H1 (cell line): ENCODE measurements around the gene SLC39A11. TPM values are rescaled to one million over a fixed set of nuclear protein-coding genes. Genes with fewer than 3 reads are reported as not detected.

Experiments used
- CTCF ChIA-PET: fragments of 300-600 bp; sonication (Branson Sonifier 250); formaldehyde crosslinking; loops from one replicate; lab custom pipeline; 2021; ENCODE audit not compliant: partially characterized antibody; lab: Charles Lee
- POLR2A ChIA-PET: fragments of 300-600 bp; sonication (Branson Sonifier 250); formaldehyde crosslinking; loops from one replicate; lab custom pipeline; 2021; ENCODE audit warnings: inconsistent platforms; ENCODE audit not compliant: partially characterized antibody; lab: Charles Lee
- DNase-seq, 2 experiments: peaks; one replicate each; pipeline versions ENCODE4 v3.0.0 to v3.0.0-alpha.2; 2010 to 2022; ENCODE audit warnings: low spot score in 2 of 2, low read depth in 1 of 2, mixed read lengths in 1 of 2
- FAIRE-seq: peaks from 2 replicates; lab custom pipeline; 2011; peaks lifted over from hg19 to GRCh38; lab: Jason Lieb, UNC
- H2AFZ ChIP-seq: 2 replicates; pipeline ENCODE4 v1.8.1; 2012; ENCODE audit warnings: low read length, inconsistent platforms
- H2AK5ac ChIP-seq: 2 replicates; pipeline ENCODE4 v1.6.1; 2013; ENCODE audit warnings: low read depth, low read length
- H2BK120ac ChIP-seq: replicated peaks from 2 replicates; pipeline ENCODE3; 2013; ENCODE audit warnings: low read depth, low read length, inconsistent platforms
- H2BK12ac ChIP-seq: 2 replicates; pipeline ENCODE4 v1.6.1; 2013; ENCODE audit warnings: low read depth, low read length
- H2BK15ac ChIP-seq: 2 replicates; pipeline ENCODE4 v1.6.1; 2013; ENCODE audit warnings: low read length
- H2BK20ac ChIP-seq: 2 replicates; pipeline ENCODE4 v1.6.1; 2013; ENCODE audit warnings: low read length
- H2BK5ac ChIP-seq: 2 replicates; pipeline ENCODE4 v1.6.1; 2013; ENCODE audit warnings: low read depth, low read length
- H3K14ac ChIP-seq: 2 replicates; pipeline ENCODE4 v1.6.1; 2013; ENCODE audit warnings: inconsistent platforms; ENCODE audit not compliant: insufficient read length
- H3K18ac ChIP-seq: 2 replicates; pipeline ENCODE4 v1.6.1; 2013; ENCODE audit warnings: low read length; ENCODE audit errors: extremely low read depth
- H3K23ac ChIP-seq: 2 replicates; pipeline ENCODE4 v1.6.1; 2013; ENCODE audit warnings: inconsistent platforms; ENCODE audit not compliant: insufficient read length
- H3K23me2 ChIP-seq: 2 replicates; pipeline ENCODE4 v1.6.1; 2013; ENCODE audit warnings: low read depth, low read length
- H3K27ac ChIP-seq: 2 replicates; pipeline ENCODE4 v1.6.1; 2011; ENCODE audit warnings: low read depth, low read length, inconsistent platforms
- H3K27me3 ChIP-seq, 4 experiments: replicated peaks in 1 of 4; 1 replicate in 1 of 4; 2 replicates in 3 of 4; pipeline versions ENCODE4 v1.6.1 to v1.8.1; 2011 to 2013; ENCODE audit warnings: low read length in 3 of 4, mild to moderate bottlenecking in 3 of 4, inconsistent platforms in 2 of 4, mixed read lengths in 2 of 4, moderate library complexity in 1 of 4; ENCODE audit not compliant: control insufficient read depth in 3 of 4, insufficient read depth in 3 of 4; ENCODE audit errors: extremely low read depth in 1 of 4
- H3K36me3 ChIP-seq, 4 experiments: 2 replicates each; pipeline versions ENCODE4 v1.6.1 to v1.8.1; 2011 to 2013; ENCODE audit warnings: mild to moderate bottlenecking in 4 of 4, low read length in 3 of 4, moderate library complexity in 2 of 4, control low read depth in 1 of 4, inconsistent platforms in 1 of 4; ENCODE audit not compliant: insufficient read depth in 4 of 4, control insufficient read depth in 2 of 4
- H3K4ac ChIP-seq: replicated peaks from 2 replicates; pipeline ENCODE3; 2013; ENCODE audit warnings: low read length, low read depth, mixed read lengths, inconsistent platforms; ENCODE audit not compliant: insufficient read length
- H3K4me1 ChIP-seq, 4 experiments: replicated peaks in 1 of 4; 1 replicate in 1 of 4; 2 replicates in 3 of 4; pipeline versions ENCODE4 v1.6.1 to v1.8.1; 2011 to 2013; ENCODE audit warnings: low read length in 3 of 4, inconsistent platforms in 2 of 4, mixed read lengths in 1 of 4; ENCODE audit not compliant: insufficient read depth in 4 of 4, control insufficient read depth in 3 of 4
- H3K4me2 ChIP-seq, 2 experiments: 2 replicates each; pipeline versions ENCODE4 v1.6.1 to v1.8.1; 2011 to 2013; ENCODE audit warnings: low read depth in 2 of 2, low read length in 2 of 2, control low read depth in 1 of 2, inconsistent platforms in 1 of 2, mild to moderate bottlenecking in 1 of 2; ENCODE audit not compliant: insufficient read depth in 1 of 2
- H3K4me3 ChIP-seq, 4 experiments: fragments of 200-600, 300-600 bp in 1 of 4; sonication (generic), shearing (Covaris generic), sonication (Bioruptor Twin) in 1 of 4; 2 replicates each; pipeline versions ENCODE4 v1.5.1 to v1.8.1; 2011 to 2016; ENCODE audit warnings: low read length in 4 of 4, low read depth in 3 of 4, control low read depth in 2 of 4, inconsistent platforms in 2 of 4, mild to moderate bottlenecking in 2 of 4, mixed read lengths in 1 of 4, moderate library complexity in 1 of 4; ENCODE audit not compliant: insufficient read depth in 2 of 4; ENCODE audit errors: extremely low read depth in 1 of 4
- H3K56ac ChIP-seq: replicated peaks from 2 replicates; pipeline ENCODE3; 2013; ENCODE audit warnings: low read depth, mild to moderate bottlenecking, mixed read lengths, low read length, inconsistent platforms; ENCODE audit not compliant: insufficient read length
- H3K79me1 ChIP-seq: 2 replicates; pipeline ENCODE4 v1.6.1; 2013; ENCODE audit warnings: low read depth, low read length, control low read depth
- H3K79me2 ChIP-seq, 2 experiments: 2 replicates each; pipeline versions ENCODE4 v1.6.1 to v1.8.1; 2012 to 2013; ENCODE audit warnings: low read length in 2 of 2, mild to moderate bottlenecking in 2 of 2, inconsistent platforms in 1 of 2; ENCODE audit not compliant: insufficient read depth in 2 of 2, control insufficient read depth in 1 of 2
- H3K9ac ChIP-seq, 4 experiments: replicated peaks in 1 of 4; 1 replicate in 1 of 4; 2 replicates in 3 of 4; pipeline versions ENCODE4 v1.6.1 to v1.8.1; 2011 to 2013; ENCODE audit warnings: low read depth in 3 of 4, low read length in 3 of 4, control low read depth in 2 of 4, mild to moderate bottlenecking in 2 of 4, moderate library complexity in 2 of 4, inconsistent platforms in 1 of 4; ENCODE audit errors: extremely low read depth in 1 of 4
- H3K9me3 ChIP-seq, 2 experiments: 2 replicates each; pipeline versions ENCODE4 v1.6.1 to v1.8.1; 2012 to 2013; ENCODE audit warnings: mild to moderate bottlenecking in 2 of 2, moderate library complexity in 2 of 2, control low read depth in 1 of 2, inconsistent platforms in 1 of 2, low read depth in 1 of 2, low read length in 1 of 2, mixed read lengths in 1 of 2; ENCODE audit not compliant: insufficient read depth in 2 of 2
- H4K20me1 ChIP-seq, 2 experiments: replicated peaks in 1 of 2; 2 replicates each; pipeline versions ENCODE3 to v1.8.1; 2011 to 2013; ENCODE audit warnings: inconsistent platforms in 2 of 2, low read length in 2 of 2, mild to moderate bottlenecking in 1 of 2; ENCODE audit not compliant: insufficient read depth in 2 of 2, control insufficient read depth in 1 of 2
- H4K5ac ChIP-seq: 2 replicates; pipeline ENCODE4 v1.6.1; 2013; ENCODE audit warnings: low read length, low read depth, mixed read lengths, inconsistent platforms; ENCODE audit not compliant: insufficient read length
- H4K8ac ChIP-seq: 2 replicates; pipeline ENCODE4 v1.8.0; 2013; ENCODE audit warnings: mild to moderate bottlenecking, moderate library complexity, low read length, inconsistent platforms; ENCODE audit not compliant: insufficient read depth; ENCODE audit errors: extremely low read depth
- H4K91ac ChIP-seq: replicated peaks from 2 replicates; pipeline ENCODE3; 2013; ENCODE audit warnings: low read length, mixed read lengths, inconsistent platforms; ENCODE audit not compliant: insufficient read length
- CTCF ChIP-seq, 3 experiments: IDR thresholded peaks; 1 replicate in 2 of 3; 2 replicates in 1 of 3; pipeline versions ENCODE4 v1.5.1 to v1.6.1; 2011; ENCODE audit warnings: low read length in 3 of 3, mild to moderate bottlenecking in 3 of 3, inconsistent platforms in 2 of 3, low read depth in 1 of 3, moderate library complexity in 1 of 3; ENCODE audit not compliant: insufficient read depth in 1 of 3; ENCODE audit errors: control extremely low read depth in 1 of 3
- EP300 ChIP-seq, 2 experiments: IDR thresholded peaks; 1 replicate in 1 of 2; 2 replicates in 1 of 2; pipeline ENCODE4 v1.6.1; 2011 to 2012; ENCODE audit warnings: low read depth in 2 of 2, low read length in 2 of 2, mild to moderate bottlenecking in 2 of 2, borderline replicate concordance in 1 of 2, inconsistent platforms in 1 of 2, moderate library complexity in 1 of 2
- FOSL1 ChIP-seq: IDR thresholded peaks from 2 replicates; pipeline ENCODE4 v1.6.1; 2011; ENCODE audit warnings: mild to moderate bottlenecking, low read depth, low read length, moderate library complexity; ENCODE audit not compliant: insufficient read depth
- KDM4A ChIP-seq: IDR thresholded peaks from one replicate; pipeline ENCODE4 v1.7.1; 2012; ENCODE audit warnings: low read depth, mild to moderate bottlenecking, moderate library complexity, low read length, inconsistent platforms; ENCODE audit not compliant: severe bottlenecking
- RXRA ChIP-seq: IDR thresholded peaks from 2 replicates; pipeline ENCODE4 v1.6.1; 2011; ENCODE audit warnings: low read depth, mild to moderate bottlenecking, low read length, moderate library complexity; ENCODE audit not compliant: insufficient read depth
- SP2 ChIP-seq: IDR thresholded peaks from 2 replicates; pipeline ENCODE4 v1.6.1; 2012; ENCODE audit warnings: mild to moderate bottlenecking, low read length, inconsistent platforms
- YY1 ChIP-seq: IDR thresholded peaks from 2 replicates; pipeline ENCODE4 v1.6.1; 2011; ENCODE audit warnings: low read depth, mild to moderate bottlenecking, low read length
- WGBS, 2 experiments: shearing (Covaris generic) in 1 of 2; methylation state at CpG; one replicate each; pipeline versions ENCODE4 v1.1.6 to v1.1.7; 2013 to 2015; ENCODE audit warnings: low lambda C conversion rate in 2 of 2, mixed read lengths in 2 of 2, inconsistent platforms in 1 of 2, low coverage in 1 of 2, missing lambda C conversion rate in 1 of 2; ENCODE audit not compliant: insufficient replicate concordance in 2 of 2, insufficient coverage in 1 of 2, insufficient read length in 1 of 2; ENCODE audit errors: extremely low coverage in 1 of 2, missing lambda C conversion rate in 1 of 2; 5-methylcytosine and 5-hydroxymethylcytosine counted together
- polyA plus RNA-seq, 7 experiments: library from polyadenylated mRNA; depleted of rRNA in 3 of 7; stranded (reverse) in 5 of 7; unstranded in 2 of 7; fragments of >200 nt in 5 of 7; fragments of 200-250 nt in 2 of 7; gene quantifications; 1 replicate in 5 of 7; 2 replicates in 1 of 7; 4 replicates in 1 of 7; pipeline versions ENCODE4 v1.2.1 to v1.2.3, GENCODE V29; 2011 to 2013; ENCODE audit warnings: missing spikeins in 2 of 7, mixed read lengths in 2 of 7
- total RNA-seq: library from RNA; stranded (reverse); fragmentation: NEBNext Ultra II Directional; extraction: Animal tissue kit (Norgen Biotek cat#: 25700); gene quantifications from 2 replicates; pipeline ENCODE4 v1.2.1, GENCODE V29; 2021

Gene SLC39A11
- total and polyA plus RNA-seq, 2 of the 8 experiments (the other 6 are each of a cell fraction or from before 2014, with no cell fraction given): 12.2 to 19.6 TPM

- H4K8ac ChIP-seq: no peak overlapping the region
- H4K5ac ChIP-seq: no peak overlapping the region
- H2BK120ac ChIP-seq: no peak overlapping the region
- no peak overlapping the region for H3K27ac ChIP-seq
- no peak overlapping the region for H3K56ac ChIP-seq
- H4K20me1 ChIP-seq: no peaks in the 10 kb centered on the region
- no peaks in the 10 kb centered on the region for H3K27me3 ChIP-seq
- no peak overlapping the region for H2BK20ac ChIP-seq
- H3K36me3 ChIP-seq: no peaks in the 10 kb centered on the region
- H3K23me2 ChIP-seq: no peaks in the 10 kb centered on the region
- H2AFZ ChIP-seq: no peak overlapping the region
- H3K18ac ChIP-seq: no peak overlapping the region
- no peak overlapping the region for H4K91ac ChIP-seq
- no peak overlapping the region for H2BK12ac ChIP-seq
- H3K4me3 ChIP-seq: no peak overlapping the region
- no peak overlapping the region for H3K23ac ChIP-seq
- no peak overlapping the region for H2BK15ac ChIP-seq
- no peaks in the 10 kb centered on the region for H3K9me3 ChIP-seq
- ChIA-PET POLR2A (no interaction called here), CTCF (no interaction called here)
- no peak for FAIRE-seq
- H3K79me2 ChIP-seq: no peaks in the 10 kb centered on the region
- 89% methylated on average over 6 of the region's 6 CpGs; no CpG with 5 or more reads in 1 of the 2 experiments for WGBS, 2 experiments
- no peaks in the 10 kb centered on the region for H3K79me1 ChIP-seq
- no peak overlapping the region for H3K9ac ChIP-seq
- H2AK5ac ChIP-seq: no peak overlapping the region
- H2BK5ac ChIP-seq: no peak overlapping the region
- no peak overlapping the region for H3K4ac ChIP-seq
- DNase-seq: no peak
- H3K4me1 ChIP-seq: peaks cover 0 to 2% (median 0%) of the 10 kb centered on the region in 4 experiments; a peak in 2 of 7 replicates
- no peak overlapping the region for H3K4me2 ChIP-seq
- no peak overlapping the region for H3K14ac ChIP-seq
- TF ChIP-seq KDM4A: no peak
- TF ChIP-seq CTCF (IDR thresholded peaks at IDR 0.05; ENCODE audit: control extremely low read depth in 1 of 3, insufficient read depth in 1 of 3, low read depth in 1 of 3, low read length in 3 of 3): no peak
- no peak for TF ChIP-seq SP2
- no peak for TF ChIP-seq FOSL1
- TF ChIP-seq EP300 (IDR thresholded peaks at IDR 0.05; ENCODE audit: borderline replicate concordance in 1 of 2, low read depth in 2 of 2, low read length in 2 of 2): no peak
- TF ChIP-seq RXRA: no peak
- no peak for TF ChIP-seq YY1
Measured at GRCh38 chr17:72989074-72989610, 103.3 kb downstream of the SLC39A11 start.
